Ovary (tissue), 9 donors: ENCODE measurements around the gene ZHX3. TPM values are rescaled to one million over a fixed set of nuclear protein-coding genes. Genes with fewer than 3 reads are reported as not detected.

Experiments used
- DNase-seq, 5 donors: peaks; one replicate each; pipeline ENCODE4 v3.0.0-alpha.2; 2019 to 2020
- H3K27ac ChIP-seq, 2 donors: fragments of 200-600 bp; one replicate each; pipeline versions ENCODE4 v1.5.1 to v1.8.0; 2019 to 2022
- H3K27me3 ChIP-seq: fragments of 200-600 bp; one replicate; pipeline ENCODE4 v1.8.0; 2022
- H3K36me3 ChIP-seq: fragments of 200-600 bp; sonication (generic); one replicate; pipeline ENCODE4 v1.5.1; 2019
- H3K4me1 ChIP-seq: one replicate; pipeline ENCODE4 v1.8.1; 2013; ENCODE audit warnings: mild to moderate bottlenecking, moderate library complexity; ENCODE audit not compliant: insufficient read depth
- H3K4me3 ChIP-seq: fragments of 200-600 bp; sonication (generic); one replicate; pipeline ENCODE4 v1.5.1; 2017
- H3K9me3 ChIP-seq, 2 donors: fragments of 200-600 bp in 1 of 2; sonication (generic) in 1 of 2; one replicate each; pipeline versions ENCODE4 v1.5.1 to v1.8.1; 2013 to 2019; ENCODE audit warnings: mild to moderate bottlenecking in 1 of 2, moderate library complexity in 1 of 2
- CTCF ChIP-seq, 3 donors: fragments of 450-650 bp in 2 of 3; fragments of 200-600 bp in 1 of 3; IDR thresholded peaks; one replicate each; pipeline versions ENCODE4 v1.5.1 to v1.8.0; 2016 to 2022; ENCODE audit warnings: antibody characterized with exemption in 3 of 3, mild to moderate bottlenecking in 1 of 3
- EP300 ChIP-seq: sonication (generic); formaldehyde crosslinking; IDR thresholded peaks from one replicate; pipeline ENCODE4 v1.6.1; 2017; ENCODE audit warnings: antibody characterized with exemption
- POLR2A ChIP-seq: fragments of 450-650 bp; IDR thresholded peaks from one replicate; pipeline ENCODE4 v1.6.1; 2017; ENCODE audit warnings: antibody characterized with exemption, mild to moderate bottlenecking, moderate library complexity
- WGBS, 3 donors: extraction: QIAGEN DNeasy Blood & Tissue Kit in 1 of 3; methylation state at CpG; one replicate each; pipeline versions ENCODE4 v1.1.5 to v1.1.7; 2013 to 2017; 5-methylcytosine and 5-hydroxymethylcytosine counted together
- intact Hi-C, 4 donors: fragments of 100-400 bp; cut with DNase I; formaldehyde crosslinking; loops; one replicate each; pipeline versions ENCODE4 v1.11.0 to v1.15.1; 2022 to 2023
- polyA plus RNA-seq, 2 donors: library from polyadenylated mRNA; stranded (reverse); fragments of 200-250 nt in 1 of 2; fragments of 350-450 nt in 1 of 2; fragmentation: Illumina TruSeq in 1 of 2; extraction: RNeasy Lipid Tissue Mini Kit (QIAGEN cat#74804) in 1 of 2; gene quantifications; one replicate each; pipeline ENCODE4 v1.2.3, GENCODE V29; 2013 to 2014
- total RNA-seq, 7 donors: library from RNA; depleted of rRNA in 2 of 7; stranded (reverse); fragments of >200 nt in 2 of 7; fragmentation: NEBNext Ultra II Directional in 3 of 7; extraction: Animal tissue kit (Norgen Biotek cat#: 25700) in 3 of 7; gene quantifications; one replicate each; pipeline versions ENCODE4 v1.1.0 to v1.2.4, GENCODE V29; 2016 to 2023
- donor health status: DM: no; HTN: no; CAD: no; lungs with moderate emphysema.
- donor health status: DM: no; HTN: no; CAD: no.
- donor health status: Bipolar disorder and iron deficiency.
- donor health status: DM: yes; HTN: yes; CAD: no.
- donor health status: DM: no; HTN: no; CAD: no.
- donor health status: DM: yes; HTN: yes; CAD: no.

Gene ZHX3
- total and polyA plus RNA-seq, 9 donors, result 17.5 to 72.0 (median 39.6) TPM

DNA sequence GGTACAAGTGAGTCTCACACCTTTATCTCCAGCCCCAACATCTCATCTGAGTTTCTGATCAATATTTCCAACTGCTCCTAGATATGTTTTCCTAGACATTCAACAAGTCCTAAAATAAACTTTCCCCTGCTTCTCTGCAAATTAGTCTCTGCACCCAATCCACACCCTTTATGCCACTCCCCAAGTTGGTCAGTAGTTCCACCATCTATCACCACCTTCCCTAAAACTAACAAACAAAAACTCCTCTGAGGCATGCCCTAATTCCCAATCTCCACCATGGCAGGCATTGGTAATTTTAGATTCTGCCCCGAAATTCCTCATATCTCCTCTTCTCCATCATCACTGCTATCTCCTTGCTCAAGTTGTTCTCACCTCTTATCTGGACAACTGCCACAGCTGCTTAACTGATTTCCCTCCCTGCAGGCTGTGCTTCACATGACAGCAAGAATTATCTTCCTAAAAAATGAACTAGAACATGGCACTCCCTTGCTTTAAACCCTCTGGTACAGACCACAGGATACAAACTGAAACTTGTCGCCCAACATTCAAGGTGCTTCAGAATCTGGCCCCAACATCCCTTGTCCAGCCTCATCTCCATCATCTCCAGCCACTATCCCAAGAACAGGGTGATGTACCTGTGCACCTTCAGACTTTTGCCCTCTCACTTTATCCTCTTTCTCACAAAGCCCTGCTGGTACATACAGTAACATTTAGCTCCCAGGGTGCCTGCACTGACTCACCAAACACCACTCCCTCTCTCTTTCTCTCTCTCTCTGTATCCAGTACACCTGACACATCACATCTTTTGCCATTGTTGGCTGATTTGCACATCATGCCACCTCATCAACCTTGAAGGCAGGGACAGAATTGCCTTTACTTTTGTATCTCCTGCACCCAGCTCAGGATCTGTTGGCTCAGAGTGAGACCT is 55.5 kb downstream of the ZHX3 start:
- WGBS, 3 donors, result 82 to 87% (median 84%) methylated on average over 2 of the region's 2 CpGs
- no peak for DNase-seq
- TF ChIP-seq POLR2A, result no peak
- no peak for TF ChIP-seq CTCF (IDR thresholded peaks at IDR 0.05)
- TF ChIP-seq EP300, result no peak
- no peak overlapping the region for H3K27ac ChIP-seq
- H3K4me1 ChIP-seq, result no peaks in the 10 kb centered on the region
- no peak overlapping the region for H3K4me3 ChIP-seq
- no peaks in the 10 kb centered on the region for H3K36me3 ChIP-seq
- H3K27me3 ChIP-seq, result no peaks in the 10 kb centered on the region
- intact Hi-C loops, result no loop called here
- H3K9me3 ChIP-seq, result no peaks in the 10 kb centered on the region

GRCh38 chr20:41261260-41261659 is 56.3 kb downstream of the ZHX3 start:
- no peak for DNase-seq
- Histone ChIP-seq H3K4me3 (no peak overlapping the region), H3K27me3 (no peaks in the 10 kb centered on the region), H3K4me1 (no peaks in the 10 kb centered on the region), H3K27ac (no peak overlapping the region), H3K36me3 (no peaks in the 10 kb centered on the region), H3K9me3 (no peaks in the 10 kb centered on the region)
- no peak for TF ChIP-seq CTCF (IDR thresholded peaks at IDR 0.05)
- no peak for TF ChIP-seq POLR2A
- no peak for TF ChIP-seq EP300
- intact Hi-C loops, result no loop called here

DNA sequence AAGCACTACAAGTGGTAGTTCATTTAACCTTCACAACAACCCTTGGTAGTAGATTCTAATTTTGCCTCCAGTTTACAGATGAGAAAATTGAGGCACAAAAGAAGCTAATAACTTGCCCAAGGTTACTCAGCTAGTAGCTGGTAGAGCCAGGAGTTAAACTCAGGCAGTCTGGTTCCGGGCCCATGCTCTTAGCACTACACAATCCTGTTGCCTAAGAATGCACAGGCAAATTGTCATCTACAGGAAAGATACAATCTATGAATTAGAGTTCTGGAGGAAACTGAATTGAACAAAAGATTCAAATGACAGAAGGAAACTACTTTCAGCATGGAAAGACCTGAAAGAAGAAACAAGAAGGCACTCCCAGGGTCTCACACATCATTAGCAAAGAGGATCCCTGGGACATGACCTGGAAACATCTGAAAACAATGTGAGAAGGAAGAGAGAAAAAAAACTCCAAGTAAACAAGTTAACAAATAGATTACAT is 56.8 kb downstream of the ZHX3 start:
- no peaks in the 10 kb centered on the region for H3K9me3 ChIP-seq
- TF ChIP-seq EP300 (no peak), POLR2A (no peak), CTCF (IDR thresholded peaks at IDR 0.05) (no peak)
- H3K4me3 ChIP-seq, result no peak overlapping the region
- H3K27me3 ChIP-seq, result no peaks in the 10 kb centered on the region
- 85 to 98% (median 90%) methylated on average over 1 of the region's 1 CpG for WGBS, 3 donors
- no peaks in the 10 kb centered on the region for H3K36me3 ChIP-seq
- H3K27ac ChIP-seq, result no peak overlapping the region
- intact Hi-C loops, result no loop called here
- no peak for DNase-seq
- H3K4me1 ChIP-seq, result no peaks in the 10 kb centered on the region

- TF ChIP-seq EP300 (no peak), CTCF (IDR thresholded peaks at IDR 0.05) (no peak)
- intact Hi-C loops, result loop anchor here in 1 of 4 donors (10.0 kb wide), 1 partner anchor 55 kb away; the partner anchor contains the start of gene ZHX3
- Histone ChIP-seq H3K9me3 (no peaks in the 10 kb centered on the region), H3K4me3 (no peak overlapping the region), H3K27ac (no peak overlapping the region), H3K36me3 (no peaks in the 10 kb centered on the region), H3K4me1 (no peaks in the 10 kb centered on the region), H3K27me3 (no peaks in the 10 kb centered on the region)
- DNase-seq, result no peak
Measured at GRCh38 chr20:41259309-41259708, 58.2 kb downstream of the ZHX3 start.
